Daoy (cell line): ENCODE data around the gene ZNF622. TPM values are rescaled to one million over a fixed set of nuclear protein-coding genes. Genes with fewer than 3 reads are reported as not detected.
A peak's percentile ranks its signal among the peaks of the same experiment; 100 is the strongest.

Experiments used
- DNase-seq: peaks from one replicate; pipeline ENCODE4 v3.0.0-alpha.2; 2015; ENCODE audit warnings: low read depth
- total RNA-seq: library from RNA; depleted of rRNA; stranded (reverse); fragments of >200 nt; shearing (Covaris generic); gene quantifications from 2 replicates; pipeline ENCODE4 v1.2.3, GENCODE V29; 2014; rRNA removed

The ZNF622 gene
- total RNA-seq, 1 experiment from 2014 or later: 72.1 TPM

DNA sequence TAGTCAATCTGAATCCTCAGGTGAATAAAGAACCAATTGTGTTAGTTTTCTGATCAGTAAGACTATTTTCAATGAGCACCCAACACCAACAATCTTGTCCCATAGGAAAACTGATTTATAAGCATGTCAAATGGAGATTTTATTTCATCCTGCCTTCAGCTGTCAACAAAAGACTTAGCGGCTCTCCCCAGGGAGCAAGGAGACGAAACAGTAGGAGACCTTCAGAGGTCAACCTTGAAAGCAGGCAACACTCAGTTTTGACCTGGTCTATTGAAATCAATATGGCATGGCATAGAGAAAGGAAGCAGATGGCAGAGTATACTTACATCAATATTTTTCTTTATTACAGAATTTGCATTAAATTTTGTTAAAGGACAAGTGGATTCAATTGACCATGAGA lies 34.1 kb downstream of the ZNF622 start:
- DNase-seq: no peak

DNA sequence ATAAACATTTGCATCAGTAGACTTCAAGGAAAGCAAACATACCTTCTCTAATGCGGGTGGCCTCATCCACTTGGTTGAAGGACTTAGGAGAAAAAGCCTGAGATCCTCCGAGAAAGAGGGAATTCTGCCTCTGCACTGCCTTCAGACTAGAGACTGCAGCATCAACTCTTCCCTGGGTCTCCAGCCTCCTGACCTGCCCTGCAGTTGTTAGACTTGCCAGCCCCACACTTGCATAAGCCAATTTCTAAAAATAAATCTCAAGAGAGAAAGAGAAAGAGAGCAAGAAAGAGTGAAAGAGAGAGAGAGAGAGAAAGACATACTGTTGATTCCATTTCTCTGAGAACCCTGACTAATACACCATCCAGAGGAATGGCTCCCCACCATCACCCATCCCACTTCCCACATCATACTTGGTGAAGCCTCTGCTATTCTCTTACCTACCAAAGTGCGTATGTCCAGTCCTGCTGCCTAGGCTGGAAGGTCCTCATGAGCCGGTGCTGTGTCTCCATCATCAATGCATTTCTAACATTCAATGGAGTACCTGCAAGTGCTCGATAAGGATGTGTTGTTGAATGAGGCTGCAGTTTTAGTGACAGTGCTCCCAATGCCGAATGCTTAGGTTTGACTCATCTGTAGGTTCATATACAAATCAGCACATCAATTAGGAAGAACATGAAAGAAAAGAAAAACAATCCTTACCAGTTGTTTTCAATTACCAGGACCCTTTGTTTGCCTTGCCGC lies 35.1 kb downstream of the ZNF622 start:
- DNase-seq: no peak

DNA sequence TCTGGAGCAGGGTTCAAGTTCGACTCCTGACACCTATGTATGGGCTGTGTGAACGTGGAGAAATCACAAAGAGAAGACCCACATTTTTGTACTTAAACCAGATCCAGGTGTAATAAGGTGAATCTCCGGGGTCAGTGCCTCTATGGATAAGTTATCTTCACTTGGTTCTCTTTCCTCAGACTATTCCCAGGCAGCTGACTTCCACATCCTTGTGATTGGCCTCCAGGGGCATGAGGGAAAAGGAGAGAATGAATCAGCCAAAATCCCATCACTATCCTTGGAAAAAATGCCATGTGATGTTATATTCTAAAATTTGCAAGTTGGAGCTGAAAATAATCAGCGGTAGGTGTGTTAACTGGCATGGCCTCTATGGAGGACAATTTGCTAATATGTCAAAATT lies 37.2 kb downstream of the ZNF622 start:
- no peak for DNase-seq

DNA sequence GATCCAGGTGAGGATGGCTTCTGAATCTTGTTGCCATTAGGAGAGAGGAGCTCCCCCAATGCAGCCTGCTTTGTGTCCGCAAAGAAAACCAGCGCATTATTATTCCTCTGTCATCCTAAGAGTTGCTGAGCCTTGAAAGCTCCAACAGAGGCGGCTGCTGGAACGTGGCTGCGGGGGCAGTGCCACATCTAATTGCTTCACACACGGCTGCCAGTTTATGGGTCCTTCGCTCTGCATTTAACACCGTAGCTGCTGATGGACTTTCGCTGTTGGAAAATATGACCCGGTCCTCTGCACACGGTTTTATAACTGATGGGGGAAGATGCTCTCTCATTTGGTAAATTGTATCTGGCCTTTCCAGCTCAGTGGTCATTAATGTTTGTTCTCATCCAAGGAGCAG lies 38.0 kb downstream of the ZNF622 start:
- no peak for DNase-seq

DNA sequence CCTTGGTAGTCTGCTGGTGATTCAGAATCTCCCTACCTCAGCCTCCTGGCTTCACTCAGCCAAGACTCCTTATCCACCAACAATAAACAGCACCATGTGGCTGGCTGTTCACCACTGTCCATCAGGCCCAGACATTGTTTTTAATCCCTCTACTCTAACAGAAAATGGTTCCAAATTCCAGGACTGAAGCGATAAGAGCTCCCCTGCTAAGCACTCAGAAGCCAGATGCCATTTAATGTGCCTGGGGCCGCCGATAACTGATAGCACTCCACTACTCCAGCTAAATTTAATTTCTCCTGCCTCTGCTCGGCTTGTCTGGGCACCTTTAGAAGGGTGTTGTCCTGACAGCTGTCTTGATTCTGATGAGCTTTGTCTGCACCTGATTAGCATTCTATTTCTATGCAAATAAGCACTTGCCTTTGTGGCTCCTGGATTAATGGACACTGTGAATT lies 47.1 kb downstream of the ZNF622 start:
- no peak for DNase-seq

DNA sequence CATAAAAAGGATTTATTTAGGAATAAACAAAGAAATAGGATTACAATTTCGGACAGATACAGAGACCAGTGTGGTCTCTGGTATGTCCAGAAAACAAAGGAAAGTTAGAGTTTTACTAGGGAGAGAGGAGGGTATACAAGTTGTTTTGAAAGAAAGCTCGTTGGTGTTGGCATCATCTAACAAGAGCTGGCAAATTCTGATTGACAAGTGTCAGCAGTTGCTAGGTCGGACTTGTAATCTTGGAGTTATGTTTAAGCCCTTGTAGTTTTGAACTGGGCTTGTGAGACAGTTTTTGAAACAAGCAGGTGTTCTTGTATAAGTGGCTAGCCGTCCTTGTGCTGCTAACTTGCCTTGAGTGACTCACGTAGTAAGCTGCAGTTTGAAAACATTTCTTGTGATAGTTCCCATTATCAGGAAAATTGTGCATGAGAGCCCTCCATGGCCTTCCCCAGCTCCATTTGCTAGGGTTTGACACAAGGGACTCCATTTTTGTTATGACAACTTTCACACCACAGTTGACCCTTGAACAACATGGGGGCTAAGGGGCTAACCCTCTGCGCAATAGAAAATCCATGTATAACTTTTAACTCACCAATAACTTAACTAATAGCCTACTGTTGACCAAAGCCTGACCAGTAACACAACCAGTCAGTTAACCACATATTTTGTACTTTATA lies 48.1 kb downstream of the ZNF622 start:
- no peak for DNase-seq

GRCh38 chr5:16414861-16415260 lies 50.7 kb downstream of the ZNF622 start:
- DNase-seq: no peak

GRCh38 chr5:16413166-16413860 lies 52.3 kb downstream of the ZNF622 start:
- DNase-seq: no peak

GRCh38 chr5:16412556-16412955 lies 53.0 kb downstream of the ZNF622 start:
- DNase-seq: no peak

GRCh38 chr5:16411741-16412455 lies 53.7 kb downstream of the ZNF622 start:
- DNase-seq: peak; percentile 33

GRCh38 chr5:16411235-16411634 lies 54.4 kb downstream of the ZNF622 start:
- DNase-seq: peak; percentile 5

DNA sequence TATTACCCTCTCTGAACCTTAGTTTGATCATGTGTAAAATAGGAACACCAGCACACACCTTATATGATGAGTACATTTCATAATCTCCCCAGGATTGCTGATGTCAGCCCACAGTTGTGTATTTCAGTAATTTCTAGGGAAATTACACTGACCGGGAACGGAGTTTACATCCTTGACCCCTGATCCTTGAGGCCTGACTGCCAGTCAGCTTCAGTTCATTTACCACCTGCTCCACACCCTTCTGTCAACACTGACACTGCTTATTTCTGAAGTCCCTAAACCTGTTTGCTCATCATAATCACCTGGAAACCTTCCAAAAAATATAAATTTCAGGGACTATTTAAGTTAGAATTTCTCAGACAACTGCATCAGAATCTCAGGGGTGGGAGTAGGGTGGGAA lies 55.3 kb downstream of the ZNF622 start:
- DNase-seq: no peak

- DNase-seq: no peak
Observed at GRCh38 chr5:16406630-16407029, 59.0 kb downstream of the ZNF622 start.

DNA sequence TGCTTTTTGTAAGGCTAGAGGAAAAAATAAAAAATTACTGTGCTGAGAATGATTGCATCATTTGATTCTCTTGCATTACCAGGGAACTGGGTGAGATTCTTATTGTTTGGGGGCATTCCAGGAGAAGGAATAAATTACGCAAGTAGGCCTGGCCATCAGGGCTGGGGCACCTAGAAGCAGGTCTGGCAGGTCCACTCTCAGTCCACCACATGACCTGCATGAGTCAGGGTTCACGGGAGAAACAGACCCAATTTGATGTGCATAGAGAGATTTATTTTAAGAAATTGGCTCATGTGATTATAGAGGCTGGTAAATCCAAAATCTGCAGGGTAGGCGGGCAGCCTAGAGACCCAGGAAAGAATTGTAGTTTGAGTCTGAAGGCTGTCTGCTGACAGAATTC lies 59.6 kb downstream of the ZNF622 start:
- no peak for DNase-seq

Other genes with a start within 250 kb of the ZNF622 start
- 1.9 TPM in 2 replicates for gene RETREG1, start 151.2 kb upstream of the ZNF622 start, total RNA-seq